ENCODE data around the gene ZGPAT. TPM values are rescaled to one million over a fixed set of nuclear protein-coding genes. Genes with fewer than 3 reads are reported as not detected.

Gene ZGPAT
- total and polyA plus RNA-seq, 2 donors (not counting 3 experiments of a cell fraction or from before 2014, with no cell fraction given), result 23.1 to 29.3 TPM

DNA sequence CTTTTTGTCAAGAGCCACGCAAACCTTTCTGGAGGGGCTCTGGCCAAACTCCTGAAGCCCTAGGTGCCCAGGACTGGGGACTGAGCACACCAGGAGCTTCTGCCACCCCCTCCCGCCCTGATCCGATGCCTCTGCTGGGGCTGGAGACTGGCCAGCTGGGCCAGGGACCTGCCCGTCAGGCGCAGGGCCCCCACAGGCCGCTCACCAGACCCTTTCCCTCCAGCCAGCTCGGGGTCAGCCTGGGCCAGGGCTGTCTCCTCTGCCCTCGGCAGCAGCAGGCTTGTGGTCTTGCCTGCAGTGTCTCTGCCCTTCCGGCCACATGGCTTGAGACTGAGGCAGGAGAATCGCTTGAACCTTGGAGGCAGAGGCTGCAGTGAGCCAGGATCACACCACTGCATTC, 35.2 kb upstream of the ZGPAT start:
- Histone ChIP-seq H3K27me3 (ENCODE audit: control insufficient read depth in 2 of 2, insufficient read depth in 2 of 2, low read length in 2 of 2) (no peaks in the 10 kb centered on the region), H3K79me2 (ENCODE audit: control insufficient read depth, insufficient read depth, low read length) (no peaks in the 10 kb centered on the region), H3K4me1 (ENCODE audit: control insufficient read depth, extremely low read depth, insufficient read depth, low read length) (no peaks in the 10 kb centered on the region), H3K36me3 (ENCODE audit: control insufficient read depth in 2 of 2, extremely low read depth in 1 of 2, insufficient read depth in 2 of 2, low read length in 2 of 2) (peaks cover under 1 to 8% of the 10 kb centered on the region in 2 experiments), H3K9me3 (replicated peaks; ENCODE audit: control insufficient read depth, insufficient read depth, low read length) (no peaks in the 10 kb centered on the region), H4K20me1 (replicated peaks; ENCODE audit: control insufficient read depth, extremely low read depth, insufficient read depth, low read length) (no peaks in the 10 kb centered on the region), H3K9ac (replicated peaks; ENCODE audit: extremely low read depth, insufficient read depth, low read length) (no peak overlapping the region), H3K4me2 (ENCODE audit: insufficient read depth, low read length) (no peak overlapping the region), H3K4me3 (replicated peaks in 1 of 3; ENCODE audit: insufficient read depth in 1 of 3, low read depth in 1 of 3, low read length in 3 of 3) (no peak overlapping the region), H3K9me1 (replicated peaks; ENCODE audit: control insufficient read depth, extremely low read depth, insufficient read depth, low read length) (no peaks in the 10 kb centered on the region), H3K27ac (ENCODE audit: insufficient read depth, low read depth, low read length) (no peak overlapping the region), H2AFZ (ENCODE audit: low read depth, low read length) (no peak overlapping the region)
- POLR2A ChIA-PET, result no interaction called here
- DNase-seq (ENCODE audit: low read depth, low spot score) (no peak), FAIRE-seq (no peak)
- intact Hi-C loops (cut with micrococcal nuclease), result no loop called here
- dilution Hi-C loops (cut with MboI; ENCODE audit: extremely low pct_ligation_motif_present, low sequenced_read_pairs), result no loop called here
- TF ChIP-seq JUN (IDR thresholded peaks at IDR 0.05; ENCODE audit: borderline replicate concordance, insufficient read depth, insufficient read length, low read depth) (no peak), FOS (IDR thresholded peaks at IDR 0.05; ENCODE audit: borderline replicate concordance, insufficient read depth, low read length) (no peak), MYC (IDR thresholded peaks at IDR 0.05; ENCODE audit: low read depth, low read length) (no peak), MAX (IDR thresholded peaks at IDR 0.05; ENCODE audit: insufficient read depth, insufficient read length) (no peak), POLR2A (IDR thresholded peaks at IDR 0.05; ENCODE audit: low read depth, low read length) (no peak), GATA2 (IDR thresholded peaks at IDR 0.05; ENCODE audit: insufficient read depth, insufficient read length, low read depth, low read length) (no peak), EZH2 (IDR thresholded peaks at IDR 0.05; ENCODE audit: borderline replicate concordance, low read depth, low read length, severe bottlenecking) (no peak)
- no TSS peak for BruUV-seq (replicated peaks)
- CTCF ChIA-PET, result interaction anchor here (1.2 kb wide), 1 partner anchor 10 kb away, joined by 3 read pairs; no protein-coding TSS in a partner anchor

DNA sequence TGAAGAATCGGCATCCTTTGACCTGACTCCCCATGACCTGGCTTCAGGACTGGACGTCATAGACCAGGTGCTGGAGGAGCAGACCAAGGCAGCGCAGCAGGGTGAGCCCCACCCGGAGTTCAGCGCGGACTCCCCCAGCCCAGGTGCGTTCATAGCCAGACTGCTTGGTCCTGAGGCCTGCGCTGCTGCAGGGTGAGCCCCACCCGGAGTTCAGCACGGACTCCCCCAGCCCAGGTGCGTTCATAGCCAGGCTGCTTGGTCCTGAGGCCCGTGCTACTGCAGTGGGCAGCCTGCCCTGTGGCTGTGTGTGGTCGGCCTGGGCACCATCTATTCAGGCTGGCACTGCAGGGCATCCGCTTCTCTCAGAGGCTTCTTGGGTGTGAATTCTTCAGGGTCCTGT, 33.9 kb upstream of the ZGPAT start:
- Histone ChIP-seq H2AFZ (ENCODE audit: low read depth, low read length) (no peak overlapping the region), H3K4me3 (replicated peaks in 1 of 3; ENCODE audit: insufficient read depth in 1 of 3, low read depth in 1 of 3, low read length in 3 of 3) (no peak overlapping the region), H3K27me3 (ENCODE audit: control insufficient read depth in 2 of 2, insufficient read depth in 2 of 2, low read length in 2 of 2) (no peaks in the 10 kb centered on the region), H3K4me1 (ENCODE audit: control insufficient read depth, extremely low read depth, insufficient read depth, low read length) (no peaks in the 10 kb centered on the region), H3K9ac (replicated peaks; ENCODE audit: extremely low read depth, insufficient read depth, low read length) (no peak overlapping the region), H4K20me1 (replicated peaks; ENCODE audit: control insufficient read depth, extremely low read depth, insufficient read depth, low read length) (no peaks in the 10 kb centered on the region), H3K79me2 (ENCODE audit: control insufficient read depth, insufficient read depth, low read length) (no peaks in the 10 kb centered on the region), H3K9me1 (replicated peaks; ENCODE audit: control insufficient read depth, extremely low read depth, insufficient read depth, low read length) (no peaks in the 10 kb centered on the region), H3K27ac (ENCODE audit: insufficient read depth, low read depth, low read length) (no peak overlapping the region), H3K9me3 (replicated peaks; ENCODE audit: control insufficient read depth, insufficient read depth, low read length) (no peaks in the 10 kb centered on the region), H3K4me2 (ENCODE audit: insufficient read depth, low read length) (no peak overlapping the region), H3K36me3 (ENCODE audit: control insufficient read depth in 2 of 2, extremely low read depth in 1 of 2, insufficient read depth in 2 of 2, low read length in 2 of 2) (peaks cover 0 to 15% of the 10 kb centered on the region in 2 experiments)
- no peak for TF ChIP-seq EZH2 (IDR thresholded peaks at IDR 0.05; ENCODE audit: borderline replicate concordance, low read depth, low read length, severe bottlenecking)
- TF ChIP-seq JUN (IDR thresholded peaks at IDR 0.05; ENCODE audit: borderline replicate concordance, insufficient read depth, insufficient read length, low read depth), result no peak
- TF ChIP-seq, protein P1, sequence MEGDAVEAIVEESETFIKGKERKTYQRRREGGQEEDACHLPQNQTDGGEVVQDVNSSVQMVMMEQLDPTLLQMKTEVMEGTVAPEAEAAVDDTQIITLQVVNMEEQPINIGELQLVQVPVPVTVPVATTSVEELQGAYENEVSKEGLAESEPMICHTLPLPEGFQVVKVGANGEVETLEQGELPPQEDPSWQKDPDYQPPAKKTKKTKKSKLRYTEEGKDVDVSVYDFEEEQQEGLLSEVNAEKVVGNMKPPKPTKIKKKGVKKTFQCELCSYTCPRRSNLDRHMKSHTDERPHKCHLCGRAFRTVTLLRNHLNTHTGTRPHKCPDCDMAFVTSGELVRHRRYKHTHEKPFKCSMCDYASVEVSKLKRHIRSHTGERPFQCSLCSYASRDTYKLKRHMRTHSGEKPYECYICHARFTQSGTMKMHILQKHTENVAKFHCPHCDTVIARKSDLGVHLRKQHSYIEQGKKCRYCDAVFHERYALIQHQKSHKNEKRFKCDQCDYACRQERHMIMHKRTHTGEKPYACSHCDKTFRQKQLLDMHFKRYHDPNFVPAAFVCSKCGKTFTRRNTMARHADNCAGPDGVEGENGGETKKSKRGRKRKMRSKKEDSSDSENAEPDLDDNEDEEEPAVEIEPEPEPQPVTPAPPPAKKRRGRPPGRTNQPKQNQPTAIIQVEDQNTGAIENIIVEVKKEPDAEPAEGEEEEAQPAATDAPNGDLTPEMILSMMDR (IDR thresholded peaks at IDR 0.05; ENCODE audit: extremely low read depth in 1 of 2, insufficient read depth in 1 of 2, low read depth in 1 of 2, low read length in 2 of 2), result no peak
- TF ChIP-seq MYC (IDR thresholded peaks at IDR 0.05; ENCODE audit: low read depth, low read length), result no peak
- no peak for TF ChIP-seq POLR2AphosphoS5 (IDR thresholded peaks at IDR 0.05; ENCODE audit: insufficient read depth, low read depth, low read length)
- TF ChIP-seq GATA2 (IDR thresholded peaks at IDR 0.05; ENCODE audit: insufficient read depth, insufficient read length, low read depth, low read length), result no peak
- no peak for TF ChIP-seq FOS (IDR thresholded peaks at IDR 0.05; ENCODE audit: borderline replicate concordance, insufficient read depth, low read length)
- TF ChIP-seq MAX (IDR thresholded peaks at IDR 0.05; ENCODE audit: insufficient read depth, insufficient read length), result no peak
- TF ChIP-seq POLR2A (IDR thresholded peaks at IDR 0.05; ENCODE audit: low read depth, low read length), result no peak
- FAIRE-seq, result no peak
- BruUV-seq (replicated peaks), result no TSS peak
- intact Hi-C loops (cut with micrococcal nuclease) (no loop called here), dilution Hi-C loops (cut with MboI; ENCODE audit: extremely low pct_ligation_motif_present, low sequenced_read_pairs) (no loop called here)
- ChIA-PET CTCF (no interaction called here), POLR2A (no interaction called here)
- no peak for DNase-seq (ENCODE audit: low read depth, low spot score)
